Inflammatory macrophage (primary cell): ENCODE results near the gene GTF2F2.

ENCODE experiments used
- DNase-seq, 2 donors: peaks; one replicate each; pipeline ENCODE4 v3.0.0-alpha.2; 2020 to 2022

The GTF2F2 gene

DNA sequence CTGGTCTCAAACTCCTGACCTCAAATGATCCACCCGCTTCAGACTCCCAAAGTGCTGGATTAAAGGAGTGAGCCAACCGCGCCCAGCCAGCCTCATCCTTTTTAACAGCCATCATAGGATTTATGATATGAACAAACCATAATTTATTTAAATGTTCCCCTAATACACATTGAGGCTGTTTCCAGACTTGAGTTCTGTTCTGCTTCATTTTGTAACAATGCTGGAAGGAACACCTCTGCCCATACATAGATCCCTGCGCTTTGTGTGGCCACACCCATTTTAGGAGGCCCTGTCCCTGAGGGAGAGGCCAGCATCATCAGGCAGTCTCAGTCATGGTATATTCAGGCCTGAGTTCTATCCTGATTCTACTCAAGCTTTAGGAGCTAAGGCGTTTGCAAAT lies 184.8 kb downstream of the GTF2F2 start:
- DNase-seq: no peak

DNA sequence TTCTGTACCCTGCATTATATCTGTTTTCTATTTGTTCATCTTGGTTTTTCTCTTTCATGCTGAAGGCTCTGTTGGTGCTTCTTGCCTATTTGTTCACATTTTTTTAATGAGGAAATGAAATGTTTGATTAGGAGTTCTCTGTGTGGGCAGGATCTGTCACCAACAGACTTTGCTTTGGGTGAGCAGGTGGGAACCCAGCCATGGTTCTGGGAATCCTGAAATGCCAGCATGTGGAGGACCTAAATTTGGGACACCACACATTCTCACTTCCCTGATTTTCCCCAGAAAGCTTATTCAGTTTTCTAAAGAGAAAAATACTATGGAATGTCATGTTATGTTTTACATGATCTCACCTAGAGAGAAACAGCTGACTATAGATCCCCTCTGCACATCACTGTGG lies 186.7 kb downstream of the GTF2F2 start:
- DNase-seq: no peak

DNA sequence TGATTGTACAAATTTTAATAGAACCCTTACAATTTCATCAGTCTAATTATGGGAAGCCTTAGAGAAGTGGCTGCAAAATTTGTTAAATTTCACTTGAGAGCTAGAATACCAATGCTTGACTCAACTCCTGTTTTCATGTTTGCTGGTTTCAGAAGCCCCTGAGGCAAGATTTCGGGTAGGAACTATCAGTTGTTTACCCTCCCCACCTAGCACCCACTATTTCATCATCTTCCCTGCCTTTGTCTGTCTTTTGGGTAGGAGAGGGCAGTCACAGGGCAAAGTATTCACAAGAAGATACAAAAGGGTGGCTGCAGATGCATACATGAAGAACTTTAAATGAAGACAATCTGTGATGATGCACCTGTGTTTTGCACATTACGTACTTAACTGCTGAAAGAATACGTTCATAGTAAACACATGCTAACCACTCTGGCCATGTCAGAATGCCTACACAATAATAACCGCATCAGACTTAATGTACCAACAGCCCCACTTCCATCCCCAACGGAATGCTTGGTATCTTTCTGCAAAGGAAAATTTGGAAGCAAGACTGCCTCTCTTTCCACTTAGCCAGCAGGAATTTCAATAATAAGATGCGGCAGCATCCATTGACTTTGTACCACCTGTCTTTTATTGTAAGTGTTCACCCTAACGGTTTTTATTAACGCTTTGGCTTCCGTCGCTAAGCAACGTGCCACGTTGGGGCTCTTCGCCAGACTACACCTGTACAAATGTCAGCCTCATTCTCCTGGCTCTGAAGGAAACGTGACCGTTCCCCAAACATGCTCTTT lies 190.2 kb downstream of the GTF2F2 start:
- no peak for DNase-seq

DNA sequence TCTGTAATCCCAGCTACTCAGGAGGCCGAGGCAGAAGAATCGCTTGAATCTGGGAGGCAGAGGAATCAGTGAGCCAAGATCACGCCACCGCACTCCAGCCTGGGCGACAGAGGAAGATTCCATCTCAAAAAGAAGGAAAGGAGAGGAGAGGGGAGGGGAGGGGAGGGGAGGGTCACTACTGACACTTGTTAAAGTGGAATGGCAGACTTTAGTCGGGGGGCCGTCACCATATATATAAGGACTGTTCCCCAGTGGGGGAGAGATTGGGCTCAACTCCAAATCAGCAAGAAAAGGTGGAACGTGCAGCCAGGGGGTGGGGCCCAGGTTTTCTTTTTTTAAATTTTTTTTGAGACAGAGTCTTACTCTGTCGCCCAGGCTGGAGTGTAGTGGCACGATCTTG lies 194.5 kb downstream of the GTF2F2 start:
- no peak for DNase-seq

DNA sequence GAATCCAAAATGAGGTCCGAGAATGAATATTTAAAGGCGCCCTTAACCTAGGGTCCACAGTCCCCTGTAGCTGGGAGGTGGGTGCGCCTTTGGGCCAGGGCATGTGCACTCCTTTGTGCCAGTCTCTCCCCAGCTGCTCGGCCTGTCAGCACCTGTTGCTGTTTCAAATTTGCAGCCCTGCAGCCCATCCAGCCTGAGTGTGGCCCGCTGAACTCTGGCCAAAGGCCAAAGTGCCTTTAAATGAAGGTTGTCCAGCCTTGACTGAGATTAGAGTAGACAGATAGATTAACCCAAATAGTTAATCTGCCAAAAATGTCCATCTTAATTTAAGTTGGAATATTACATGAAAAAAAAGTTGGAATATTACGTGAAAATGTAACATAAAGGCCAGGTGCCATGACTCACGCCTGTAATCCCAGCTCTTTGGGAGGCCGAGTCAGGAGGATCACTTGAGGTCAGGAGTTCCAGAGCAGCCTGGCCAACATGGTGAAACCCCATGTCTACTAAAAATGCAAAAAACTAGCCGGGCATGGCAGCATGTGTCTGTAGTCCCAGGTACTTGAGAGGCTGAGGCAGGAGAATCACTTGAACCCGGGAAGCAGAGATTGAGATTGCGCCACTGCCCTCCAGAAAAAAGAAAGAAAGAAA lies 195.3 kb downstream of the GTF2F2 start:
- DNase-seq: no peak

DNA sequence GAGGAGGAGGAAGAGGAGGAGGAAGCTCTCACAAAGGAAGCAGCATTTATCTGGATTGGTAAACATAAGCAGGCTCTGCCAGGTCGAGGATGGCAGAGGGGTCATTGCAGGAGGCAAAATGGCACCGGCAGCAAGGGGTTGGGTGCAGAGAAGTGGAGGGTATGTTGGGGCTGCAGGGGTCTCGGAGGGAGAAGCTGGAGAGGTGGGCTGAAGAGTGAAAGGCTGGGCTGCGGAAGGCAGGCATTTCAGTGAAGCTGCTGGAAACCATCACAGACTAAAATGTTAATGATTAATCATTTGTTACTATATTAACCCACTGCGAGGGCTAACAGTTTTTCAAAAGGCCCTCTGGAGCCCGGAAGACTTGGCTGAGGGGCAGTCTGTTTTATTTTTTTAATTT lies 196.0 kb downstream of the GTF2F2 start:
- DNase-seq: no peak

DNA sequence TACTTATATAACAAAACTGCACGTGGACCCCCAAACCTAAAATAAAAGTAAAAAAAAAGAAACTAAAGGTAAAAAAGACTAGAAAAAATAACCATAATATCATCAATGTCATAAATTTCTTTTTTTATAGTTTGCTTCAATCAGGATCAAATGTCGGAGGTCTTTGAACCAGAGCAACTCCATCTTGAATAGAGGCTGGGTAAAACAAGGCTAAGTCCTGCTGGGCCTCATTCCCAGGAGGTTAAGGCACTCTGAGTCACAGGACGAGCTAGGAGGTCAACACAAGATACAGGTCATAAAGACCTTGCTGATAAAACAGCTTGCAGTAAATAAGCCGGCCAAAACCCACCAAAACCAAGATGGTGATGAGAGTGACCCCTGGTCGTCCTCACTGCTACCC lies 196.7 kb downstream of the GTF2F2 start:
- DNase-seq: no peak

DNA sequence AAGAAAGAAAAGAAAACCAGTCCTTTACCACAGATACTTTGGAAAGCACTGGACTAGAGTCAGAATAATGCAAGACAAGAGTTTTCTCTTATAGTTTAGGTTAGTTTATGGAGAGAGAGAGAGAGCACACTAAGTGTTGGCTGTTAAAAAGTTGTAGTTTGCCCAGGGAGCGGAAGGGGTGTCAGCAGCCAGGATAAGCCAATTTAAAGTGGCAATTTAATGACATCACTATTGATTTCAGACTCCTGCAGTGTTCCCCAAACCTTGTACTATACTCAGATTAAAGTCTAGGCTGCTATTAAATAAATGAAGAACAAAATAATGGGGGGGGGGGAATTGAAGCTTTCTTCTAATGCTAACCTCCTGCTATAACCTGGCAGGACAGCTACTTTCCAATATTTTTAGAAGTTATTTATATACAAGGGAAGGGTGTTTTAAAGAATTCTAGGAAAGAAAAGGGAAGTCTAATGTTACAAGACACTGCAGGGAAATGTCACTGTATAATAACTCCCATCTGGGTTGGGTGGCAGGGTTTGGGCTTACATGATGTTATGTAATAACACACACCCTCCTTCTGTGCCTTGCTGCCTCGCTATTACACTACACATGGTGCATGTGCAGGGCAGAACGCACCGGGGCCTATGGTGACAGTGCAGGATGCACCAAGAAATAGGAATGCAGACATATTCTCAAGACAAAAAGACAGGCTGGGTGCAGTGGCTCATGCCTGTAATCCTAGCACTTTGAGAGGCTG lies 200.7 kb downstream of the GTF2F2 start:
- peak; percentile 91 to 93 for DNase-seq

DNA sequence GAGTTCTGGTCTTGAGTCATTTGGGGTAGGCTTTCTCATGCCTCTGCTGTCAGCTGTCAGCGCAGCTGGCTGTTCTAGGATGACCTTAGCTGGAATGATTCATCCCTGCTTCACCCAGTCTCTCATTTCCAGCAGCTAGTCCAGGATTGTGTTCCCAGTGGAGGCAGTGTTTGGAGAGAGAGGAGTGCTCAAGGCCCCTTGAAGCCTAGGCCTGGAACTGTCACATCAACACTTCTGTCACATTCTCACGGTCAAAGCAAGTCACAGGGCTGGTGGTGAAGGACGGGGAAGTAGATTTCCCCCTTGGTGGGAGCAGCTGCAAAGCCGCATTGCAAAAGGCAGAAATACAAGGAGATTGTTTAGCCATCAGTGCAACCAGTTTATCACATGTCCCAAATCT lies 205.5 kb downstream of the GTF2F2 start:
- DNase-seq: peak; percentile 84 to 92

DNA sequence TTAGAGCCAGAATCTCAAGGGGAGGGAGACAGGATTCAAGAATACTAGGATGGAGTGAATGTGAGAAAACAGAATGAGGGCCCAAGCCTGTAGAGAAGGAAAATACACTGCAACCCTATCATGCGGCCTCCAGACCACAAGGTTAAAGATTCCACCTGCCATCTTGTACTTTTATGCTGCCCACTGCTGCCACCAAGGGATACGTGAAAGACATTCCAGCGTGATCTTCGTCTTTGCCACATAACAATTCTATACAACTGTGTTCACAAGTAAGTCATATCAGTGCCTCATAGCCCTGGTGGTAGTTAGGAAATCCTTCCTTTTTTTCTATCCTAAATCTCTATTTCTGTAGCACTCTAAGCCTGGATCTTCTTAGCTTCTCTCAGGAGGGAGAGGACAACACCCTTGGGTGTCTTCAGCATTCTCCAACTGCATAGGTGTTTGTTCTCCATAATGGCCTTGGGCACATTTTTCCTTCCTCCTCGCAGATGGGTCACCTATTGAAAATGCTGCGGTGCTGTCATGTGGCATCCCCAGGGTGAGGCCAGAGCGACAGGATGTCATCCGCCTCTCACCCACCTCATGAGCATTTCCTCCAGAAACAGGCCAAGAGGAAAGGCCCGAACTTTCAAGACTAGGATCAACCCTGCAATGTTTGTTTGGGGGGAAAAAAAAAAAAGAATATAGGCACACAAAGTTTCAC lies 207.1 kb downstream of the GTF2F2 start:
- DNase-seq: peak in 1 of 2 donors; percentile 68

DNA sequence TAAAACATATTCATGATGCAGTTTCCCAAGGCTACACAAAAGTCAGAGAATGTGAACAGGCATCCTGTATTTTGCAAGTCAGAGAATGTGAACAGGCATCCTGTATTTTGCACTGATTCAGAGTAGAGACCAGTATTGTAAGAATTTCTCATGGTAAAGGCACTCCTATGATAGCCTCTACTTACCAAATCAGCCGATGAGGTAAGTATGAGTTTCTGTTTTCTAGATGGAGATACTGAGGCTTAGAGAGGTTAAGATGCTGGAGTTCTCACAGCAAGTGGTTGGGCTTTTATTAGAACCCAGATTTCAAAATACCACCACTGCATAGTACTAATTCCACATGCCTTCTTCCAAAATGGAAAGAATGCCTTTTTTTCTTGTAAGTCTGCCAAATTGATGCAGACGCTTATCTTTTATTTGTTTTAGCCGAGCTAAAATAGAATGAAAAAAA lies 208.4 kb downstream of the GTF2F2 start:
- no peak for DNase-seq

DNA sequence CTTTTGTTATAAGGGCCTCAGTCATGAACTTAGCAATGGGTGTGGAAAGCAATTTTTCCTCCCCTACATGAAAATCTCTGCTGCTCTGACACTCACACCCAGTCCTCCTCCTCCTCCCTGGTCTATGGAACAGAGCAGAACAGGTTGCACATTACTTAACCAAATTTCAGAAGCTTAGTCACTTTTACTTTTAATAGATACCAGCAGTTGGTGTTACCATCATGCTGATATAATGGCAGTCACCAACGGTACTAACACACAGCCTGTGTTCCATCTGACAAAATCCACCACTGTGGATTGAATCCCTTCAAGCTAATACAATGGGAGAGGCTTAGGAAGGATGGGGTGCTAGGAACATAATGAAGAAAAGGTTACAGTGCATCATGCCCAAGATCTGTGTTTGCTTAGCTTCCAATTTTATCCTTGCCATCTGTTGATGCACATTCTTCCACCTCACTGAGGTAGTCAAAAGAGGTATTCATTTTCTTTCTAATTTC lies 210.9 kb downstream of the GTF2F2 start:
- no peak for DNase-seq

DNA sequence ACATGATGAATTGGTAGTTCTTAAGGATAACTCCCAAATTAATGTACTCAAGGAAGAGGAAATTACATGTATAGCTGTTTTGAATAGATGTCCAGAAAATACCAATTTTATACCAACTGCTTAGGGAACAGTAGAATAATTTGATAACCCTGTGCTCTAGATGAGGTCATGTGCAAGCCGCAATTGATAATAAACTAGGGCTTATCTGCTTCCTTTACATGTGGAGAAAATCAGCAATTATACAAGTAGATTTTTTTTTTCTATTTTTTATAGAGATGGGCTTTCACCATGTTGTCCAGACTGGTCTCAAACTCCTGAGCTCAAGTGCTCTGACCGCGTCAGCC lies 211.4 kb downstream of the GTF2F2 start:
- DNase-seq: no peak

DNA sequence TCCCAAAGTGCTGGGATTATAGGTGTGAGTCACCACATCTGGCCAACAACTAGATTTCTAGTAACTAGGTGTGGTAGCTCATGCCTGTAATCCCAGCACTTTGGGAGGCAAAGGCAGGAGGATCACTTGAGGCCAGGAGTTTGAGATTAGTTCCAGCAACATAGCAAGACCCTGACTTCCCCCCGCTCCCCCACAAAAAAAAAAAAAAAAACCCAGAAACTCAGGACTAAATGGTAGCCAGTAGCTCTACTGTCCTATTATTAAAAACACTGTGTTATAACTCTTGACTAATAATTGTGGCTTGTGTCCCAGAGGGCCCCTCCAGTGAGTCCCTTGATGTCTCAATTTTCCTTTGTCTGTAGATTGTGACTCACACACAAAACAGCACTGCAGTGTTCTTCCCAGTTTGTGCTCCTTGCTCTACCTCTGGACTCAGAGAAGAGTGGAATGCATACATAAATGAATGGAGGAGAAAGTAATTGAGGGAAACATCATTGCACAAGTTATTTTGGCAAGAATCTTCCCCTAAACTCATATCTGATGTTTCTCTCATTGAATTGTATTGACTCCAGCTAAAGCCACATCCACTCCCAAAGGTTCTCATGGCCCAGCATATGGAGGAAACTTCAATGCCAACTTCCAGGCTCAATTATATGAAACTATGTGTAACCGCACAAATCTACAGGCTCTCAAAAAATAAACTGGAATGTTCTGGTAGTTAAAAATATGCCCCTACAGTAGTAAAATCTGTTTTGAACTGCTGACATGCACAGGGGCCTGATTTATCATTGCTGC lies 211.9 kb downstream of the GTF2F2 start:
- peak; percentile 50 to 68 for DNase-seq

DNA sequence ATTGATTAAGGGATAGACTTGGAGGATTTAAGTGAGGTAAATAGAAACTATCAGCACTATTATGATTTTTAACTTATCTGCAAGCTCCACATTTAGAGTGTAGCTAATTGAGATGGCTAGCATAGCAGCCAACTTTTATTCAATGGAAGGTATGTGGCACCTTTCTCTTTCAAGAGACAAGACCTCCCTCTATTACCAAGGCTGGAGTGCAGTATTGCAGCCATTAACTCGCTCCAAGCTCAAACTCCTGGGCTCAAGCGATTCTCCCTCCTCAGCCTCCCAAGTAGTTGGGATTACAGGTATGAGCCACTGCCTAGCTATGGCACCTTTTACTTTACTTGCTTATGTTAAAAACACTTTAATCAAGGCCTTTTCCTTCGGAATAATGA lies 212.5 kb downstream of the GTF2F2 start:
- DNase-seq: no peak

DNA sequence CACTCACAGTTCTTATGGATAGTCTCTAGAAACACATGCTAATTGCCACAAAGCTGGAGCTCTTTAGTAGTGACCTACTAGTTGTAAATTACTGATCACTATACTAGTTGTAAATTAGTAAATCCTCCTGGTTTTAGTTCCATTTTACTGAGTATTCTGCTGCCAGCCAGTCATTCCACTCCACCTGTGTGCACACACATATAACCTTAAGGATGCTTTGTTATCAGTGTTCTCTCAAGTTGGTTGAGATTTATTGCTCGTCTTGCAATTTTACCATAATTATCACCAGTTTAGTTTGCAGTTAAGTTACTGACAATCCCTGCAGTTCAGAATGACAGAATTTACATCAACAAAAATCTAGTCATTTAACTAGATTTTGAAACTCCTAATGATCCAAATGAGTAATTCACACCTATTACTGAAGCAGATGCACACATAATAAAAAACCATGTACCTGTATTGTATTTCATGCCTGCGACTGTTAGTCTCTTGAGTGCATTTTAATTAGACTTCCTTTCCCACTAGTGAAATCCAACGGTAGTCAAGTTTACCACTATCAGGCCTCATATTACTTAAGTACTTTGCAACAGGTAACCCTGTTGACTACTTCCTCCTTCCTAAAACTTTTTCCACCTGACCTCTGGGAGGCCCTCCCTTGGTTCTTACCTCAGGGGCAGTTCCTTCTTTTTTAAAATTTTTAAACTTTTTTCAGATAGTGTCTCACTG lies 213.1 kb downstream of the GTF2F2 start:
- no peak for DNase-seq
